Measurements from ENCODE around the gene PNKD.
"Not testable (repeated sequence)": the region's sequence is repeated elsewhere in the genome, so short reads cannot be mapped to it uniquely, and the experiment has no call there.

Gene PNKD

GRCh38 chr2:218306184-218306920 lies 36.0 kb downstream of the PNKD start:
- DNase-seq = no peak
- intact Hi-C loops (cut with DNase I) = loop anchor here (10.0 kb wide), 1 partner anchor 48 kb away; the partner anchor contains the start of gene CATIP

GRCh38 chr2:218307415-218308090 lies 37.2 kb downstream of the PNKD start:
- intact Hi-C loops (cut with DNase I) = loop anchor here (10.0 kb wide), 1 partner anchor 47 kb away; the partner anchor contains the start of gene CATIP

GRCh38 chr2:218310853-218311540 lies 40.7 kb downstream of the PNKD start:
- intact Hi-C loops (cut with DNase I) = no loop called here
- no peak for DNase-seq

More at GRCh38 chr2:218307415-218308090, 37.2 kb downstream of the PNKD start:
- DNase-seq = no peak

- intact Hi-C loops (cut with DNase I) = not testable (repeated sequence)
These were observed 41.4 kb downstream of the PNKD start for GRCh38 chr2:218311541-218312266.

GRCh38 chr2:218312267-218312756 lies 42.0 kb downstream of the PNKD start:
- intact Hi-C loops (cut with DNase I) = no loop called here
- no peak for DNase-seq

More at GRCh38 chr2:218311541-218312266, 41.4 kb downstream of the PNKD start:
- not testable (repeated sequence) for DNase-seq

- intact Hi-C loops (cut with DNase I) = no loop called here
- DNase-seq = no peak
These were observed 43.0 kb downstream of the PNKD start for GRCh38 chr2:218313356-218313755.

GRCh38 chr2:218314764-218315163 lies 44.4 kb downstream of the PNKD start:
- intact Hi-C loops (cut with DNase I); DNase-seq: not testable (repeated sequence)

- DNase-seq = no peak
- intact Hi-C loops (cut with DNase I) = no loop called here
These were observed 45.1 kb downstream of the PNKD start for GRCh38 chr2:218315397-218315796.

GRCh38 chr2:218317303-218317630 lies 46.9 kb downstream of the PNKD start:
- no peak for DNase-seq

GRCh38 chr2:218317835-218318234 lies 47.5 kb downstream of the PNKD start:
- intact Hi-C loops (cut with DNase I) = no loop called here
- no peak for DNase-seq

More at GRCh38 chr2:218317303-218317630, 46.9 kb downstream of the PNKD start:
- intact Hi-C loops (cut with DNase I) = no loop called here

GRCh38 chr2:218318241-218318640 lies 47.9 kb downstream of the PNKD start:
- intact Hi-C loops (cut with DNase I) = no loop called here
- no peak for DNase-seq

GRCh38 chr2:218319813-218320365 lies 49.6 kb downstream of the PNKD start:
- no peak for DNase-seq
- intact Hi-C loops (cut with DNase I) = no loop called here

GRCh38 chr2:218320704-218321336 lies 50.5 kb downstream of the PNKD start:
- no peak for DNase-seq
- intact Hi-C loops (cut with DNase I) = no loop called here

- intact Hi-C loops (cut with DNase I) = no loop called here
- DNase-seq = peak; percentile 24 to 83 (median 66)
These were observed 52.6 kb downstream of the PNKD start for GRCh38 chr2:218322768-218323525.

- peak in 4 of 42 donors; percentile 5 to 50 (median 20) for DNase-seq
- intact Hi-C loops (cut with DNase I) = no loop called here
These were observed 53.5 kb downstream of the PNKD start for GRCh38 chr2:218323526-218324472.

GRCh38 chr2:218325566-218326160 lies 55.3 kb downstream of the PNKD start:
- no peak for DNase-seq
- intact Hi-C loops (cut with DNase I) = no loop called here

Data from head of caudate nucleus (tissue), 42 donors.